Activated CD4-positive, alpha-beta T cell treated with anti-CD3 and anti-CD28 coated beads for 24 hours (primary cell): Measurements from ENCODE around the gene MYL12A.

Experiments
- DNase-seq, 2 donors: peaks; one replicate each; pipeline ENCODE4 v3.0.0-alpha.2; 2020; ENCODE audit warnings: low read depth in 2 of 2

Gene MYL12A

DNA sequence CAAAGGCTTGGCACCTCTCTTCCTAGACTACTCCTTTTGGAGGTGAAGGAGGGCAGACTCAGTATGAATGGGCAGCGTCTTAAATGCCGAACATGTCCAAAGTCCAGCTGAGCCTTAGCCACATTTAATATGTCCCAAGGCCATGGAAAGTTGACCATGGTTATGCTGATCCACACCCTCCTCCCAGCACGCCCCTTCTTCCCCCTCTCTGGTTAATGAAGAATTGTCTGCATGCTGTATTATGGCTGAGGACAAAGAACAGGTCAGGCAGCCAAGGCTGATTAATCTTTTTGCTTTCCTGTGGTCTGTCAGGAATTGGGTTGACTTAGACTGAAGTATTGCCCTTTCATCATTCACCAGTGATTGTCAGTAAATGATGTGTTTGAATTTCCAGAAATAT, 22.0 kb upstream of the MYL12A start:
- no peak for DNase-seq

DNA sequence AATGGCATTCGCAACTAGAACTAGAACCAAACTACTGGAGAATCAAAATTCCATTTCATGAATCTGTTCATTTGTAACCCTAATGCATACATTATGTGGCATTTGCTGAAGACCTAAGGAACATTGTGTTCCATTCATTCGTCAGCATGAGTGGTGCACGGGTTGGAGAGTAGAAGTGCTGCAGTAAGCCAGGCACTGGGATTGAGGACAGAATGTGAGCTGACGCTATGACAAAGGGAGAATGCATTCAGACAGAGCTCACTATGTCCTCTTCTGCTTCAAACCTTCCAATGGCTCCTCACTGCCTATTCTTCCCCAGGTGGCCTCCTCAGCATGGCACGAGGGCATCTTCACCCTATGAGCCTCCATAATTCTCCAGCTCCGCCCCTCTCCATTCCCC, 21.6 kb upstream of the MYL12A start:
- DNase-seq, result no peak

DNA sequence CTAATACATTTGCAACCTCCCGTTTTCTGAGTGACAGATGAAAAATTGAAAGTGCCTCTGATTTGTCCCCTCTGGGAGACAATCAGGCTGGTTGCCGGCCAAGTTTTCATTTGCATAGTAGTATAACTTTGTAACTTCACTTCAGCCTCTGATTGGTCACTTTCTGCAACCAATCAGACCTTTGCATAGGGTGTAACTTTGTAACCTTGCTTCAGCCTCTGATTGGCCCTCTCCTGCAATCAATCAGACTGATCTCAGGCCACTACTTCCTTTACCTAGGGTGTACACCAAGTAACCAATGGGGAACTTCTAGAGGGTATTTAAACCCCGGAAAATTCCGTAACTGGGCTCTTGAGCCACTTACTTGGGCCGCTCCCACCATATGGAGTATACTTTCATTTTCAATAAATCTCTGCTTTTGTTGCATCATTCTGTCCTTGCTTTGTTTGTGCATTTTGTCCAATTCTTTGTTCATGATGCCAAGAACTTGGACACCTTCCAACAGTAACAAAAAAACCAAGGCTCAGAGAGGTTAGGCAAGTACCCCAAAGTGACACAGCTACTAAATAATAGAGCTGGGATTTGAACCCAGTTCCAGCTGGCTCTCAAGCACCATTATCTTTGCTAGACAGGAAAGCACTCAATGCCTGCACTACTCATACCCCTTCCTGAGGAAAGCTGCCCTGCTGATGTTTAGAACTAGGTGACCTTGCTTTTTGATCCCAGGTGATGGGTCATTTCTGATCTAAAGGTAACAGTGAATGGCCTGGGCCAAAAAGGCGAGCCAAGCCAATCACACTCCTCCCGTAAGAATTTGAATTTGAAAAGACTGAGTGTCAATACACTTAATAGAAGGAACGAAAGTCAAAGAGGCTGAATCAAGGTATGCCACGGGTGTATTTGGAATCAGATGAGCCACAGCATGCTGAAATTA, 16.9 kb upstream of the MYL12A start:
- DNase-seq, result no peak

DNA sequence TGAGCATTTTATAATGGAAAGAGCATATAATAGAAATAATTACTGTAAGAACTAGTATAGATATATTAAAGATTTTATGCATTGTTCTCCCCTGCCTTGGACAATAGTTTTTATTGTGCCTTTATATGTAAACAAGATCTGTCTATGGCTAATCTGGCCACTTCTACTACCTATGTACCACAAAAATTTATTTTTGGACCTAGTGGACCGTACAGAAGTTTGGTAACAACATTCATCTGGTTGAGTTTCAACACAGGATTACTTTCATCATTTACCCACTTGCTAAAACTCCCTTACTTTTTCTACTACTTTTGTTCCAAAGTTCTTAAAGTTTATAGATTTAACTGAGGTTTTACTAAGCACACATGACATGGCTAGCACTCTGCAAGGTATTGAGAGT, 14.6 kb upstream of the MYL12A start:
- no peak for DNase-seq

DNA sequence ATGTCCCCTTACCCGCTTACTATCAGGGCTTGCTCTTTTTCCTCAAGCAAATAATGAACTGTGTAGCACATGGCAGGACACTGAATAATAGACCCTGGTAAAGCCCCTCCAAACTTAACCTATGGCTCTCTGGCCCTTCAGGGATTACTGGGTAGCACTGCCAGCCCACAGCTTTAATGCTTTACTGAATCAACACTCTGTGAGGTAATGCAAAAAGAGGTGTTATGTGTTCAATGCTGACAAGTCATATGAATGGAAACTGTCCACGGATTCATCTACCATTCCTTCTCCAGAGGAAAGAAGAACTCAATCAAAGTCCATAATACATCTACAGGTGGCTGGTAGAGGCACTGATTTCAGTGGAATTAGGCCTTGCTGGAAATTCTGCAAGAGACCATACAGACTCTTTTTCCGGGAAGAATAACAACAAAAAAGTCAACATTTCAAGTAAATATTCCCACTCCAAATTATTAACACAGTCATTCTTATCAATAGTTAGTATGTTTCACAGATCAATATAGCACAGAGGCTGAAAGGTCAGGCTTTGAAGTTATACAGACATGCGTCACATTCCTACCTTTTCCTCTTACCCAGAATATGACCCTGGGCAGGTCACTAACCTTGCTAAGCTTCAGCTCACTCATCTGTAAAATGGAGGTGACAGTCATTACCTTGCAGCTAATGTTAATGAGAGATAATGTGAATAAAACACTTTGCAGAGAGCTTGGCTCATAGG, 14.0 kb upstream of the MYL12A start:
- DNase-seq, result no peak

DNA sequence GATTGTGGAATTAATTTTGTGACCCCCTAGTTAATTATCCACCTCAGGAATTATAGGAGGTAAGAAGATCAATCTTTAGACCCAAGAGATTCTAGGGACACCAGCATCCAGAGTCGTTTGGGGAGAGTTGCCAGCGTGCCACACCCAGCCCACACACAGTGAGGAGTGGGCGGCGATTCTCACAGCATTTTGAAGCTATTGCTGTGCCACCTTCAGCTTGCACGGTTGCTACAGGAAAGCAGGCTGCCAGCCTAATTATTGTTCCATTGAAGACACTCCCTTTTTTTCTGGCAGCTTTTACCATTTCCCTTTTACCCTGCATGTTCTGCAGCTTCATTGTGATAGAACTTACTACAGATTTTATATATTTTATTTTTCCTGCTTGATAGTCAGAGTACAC, 13.1 kb upstream of the MYL12A start:
- no peak for DNase-seq

DNA sequence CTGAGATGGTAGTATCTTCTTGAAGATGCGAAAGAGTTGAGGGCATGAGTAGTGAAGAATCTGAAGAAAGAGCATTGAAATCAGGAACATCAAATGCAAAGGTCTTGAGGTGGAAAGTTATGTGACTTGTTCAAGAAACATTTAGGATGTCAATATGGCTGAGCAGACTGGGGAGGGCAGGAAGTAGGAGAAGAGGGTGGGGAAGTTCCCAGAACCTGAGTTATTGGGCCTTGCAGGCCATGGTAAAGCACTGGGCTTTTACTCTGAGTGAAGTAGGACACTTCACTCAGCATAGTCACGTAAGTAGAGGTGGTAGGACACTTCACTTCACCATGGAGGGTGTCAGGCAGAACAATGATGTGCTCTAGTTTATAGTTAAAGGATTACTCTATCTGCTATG, 11.8 kb upstream of the MYL12A start:
- DNase-seq, result no peak

DNA sequence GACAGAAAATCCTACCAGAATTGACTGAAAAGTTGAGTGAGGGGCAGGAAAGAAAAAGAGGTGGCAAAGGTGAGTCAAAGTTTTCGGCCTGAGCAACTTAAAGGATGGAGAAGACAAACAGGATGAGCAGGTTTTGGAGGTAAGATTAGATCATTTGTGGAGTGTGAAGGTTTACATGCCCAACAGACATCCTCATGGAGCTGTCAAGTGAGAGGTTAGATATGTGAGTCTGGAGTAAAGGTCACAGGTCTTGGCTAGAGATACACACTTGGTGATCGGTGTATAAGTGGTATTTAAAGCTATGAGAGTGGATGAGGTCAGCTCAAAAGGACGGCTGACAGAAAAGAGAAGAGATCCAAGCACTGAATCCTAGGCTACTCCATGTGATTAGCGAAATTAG, 11.1 kb upstream of the MYL12A start:
- DNase-seq, result no peak

DNA sequence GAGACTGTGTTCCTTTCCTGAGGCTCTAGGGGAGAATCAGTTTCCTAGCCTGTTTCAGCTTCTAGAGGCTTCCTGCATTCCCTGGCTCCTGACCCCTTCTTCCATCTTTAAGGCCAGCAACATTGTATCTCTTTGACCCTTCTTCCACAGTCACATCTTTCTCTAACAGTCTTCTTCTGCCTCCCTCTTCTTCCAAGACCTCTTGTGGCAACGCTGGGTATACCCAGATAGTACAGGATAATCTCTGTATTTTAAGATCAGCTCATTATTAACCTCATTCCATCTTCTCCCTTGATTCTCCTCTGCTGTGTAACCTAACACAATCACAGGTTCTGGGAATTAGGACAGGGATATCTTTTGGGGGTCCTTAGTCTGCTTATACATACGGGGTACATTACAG, 8.9 kb upstream of the MYL12A start:
- DNase-seq, result no peak

DNA sequence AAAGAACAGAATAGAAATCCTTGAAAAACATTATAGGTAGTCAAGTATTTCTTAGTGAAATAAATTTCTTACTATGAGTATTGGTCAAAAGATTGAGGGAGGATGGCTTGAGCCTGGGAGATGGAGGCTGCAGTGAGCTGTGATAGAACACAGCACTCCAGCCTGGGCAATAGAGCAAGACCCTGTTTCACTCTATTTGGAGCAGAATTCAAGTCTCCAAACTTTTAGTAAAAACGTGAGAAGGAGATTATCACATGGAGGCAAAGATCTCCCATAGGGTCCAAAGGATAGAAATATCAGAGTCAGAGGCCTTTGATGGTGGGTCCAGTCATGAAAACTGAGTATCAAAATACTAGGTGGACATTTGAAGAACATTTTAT, 2.4 kb upstream of the MYL12A start:
- DNase-seq, result no peak

DNA sequence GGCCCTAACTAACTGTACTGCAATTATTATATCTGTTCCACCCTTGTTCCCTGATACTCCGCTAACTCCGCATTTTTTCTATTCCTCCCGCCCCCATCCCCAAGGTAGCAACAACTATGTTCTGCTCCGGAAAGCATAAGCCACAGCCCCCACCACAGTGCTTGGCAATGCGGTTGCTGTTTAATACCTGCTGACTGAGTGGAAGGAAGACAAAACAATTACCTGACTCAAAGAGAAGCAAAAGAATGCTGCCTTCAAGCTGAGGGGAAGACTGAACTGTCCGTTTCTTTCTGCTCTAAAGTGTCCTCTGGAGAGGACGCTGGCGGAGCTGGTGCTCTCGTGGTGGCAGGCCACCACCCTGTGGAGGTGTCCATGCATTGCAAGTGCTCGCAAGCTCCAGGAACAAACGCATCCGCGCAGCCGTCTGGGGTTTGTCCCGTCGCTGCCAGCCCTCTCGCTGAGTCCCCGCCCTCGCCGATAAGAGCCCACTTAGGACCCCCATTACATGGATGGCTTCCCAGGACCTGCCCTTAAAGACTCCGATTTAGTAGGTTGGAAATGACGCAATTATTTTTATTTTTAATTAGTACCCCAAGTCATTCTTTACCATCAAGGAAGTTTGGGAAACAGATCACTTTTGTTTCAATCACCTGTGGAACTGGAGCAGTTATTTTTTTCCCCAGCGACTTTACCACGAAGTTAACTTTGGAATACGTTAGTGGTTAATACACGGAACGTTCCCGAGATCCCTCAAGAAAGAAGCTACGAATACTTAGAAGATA, 1.6 kb upstream of the MYL12A start:
- DNase-seq, result peak; percentile 71

DNA sequence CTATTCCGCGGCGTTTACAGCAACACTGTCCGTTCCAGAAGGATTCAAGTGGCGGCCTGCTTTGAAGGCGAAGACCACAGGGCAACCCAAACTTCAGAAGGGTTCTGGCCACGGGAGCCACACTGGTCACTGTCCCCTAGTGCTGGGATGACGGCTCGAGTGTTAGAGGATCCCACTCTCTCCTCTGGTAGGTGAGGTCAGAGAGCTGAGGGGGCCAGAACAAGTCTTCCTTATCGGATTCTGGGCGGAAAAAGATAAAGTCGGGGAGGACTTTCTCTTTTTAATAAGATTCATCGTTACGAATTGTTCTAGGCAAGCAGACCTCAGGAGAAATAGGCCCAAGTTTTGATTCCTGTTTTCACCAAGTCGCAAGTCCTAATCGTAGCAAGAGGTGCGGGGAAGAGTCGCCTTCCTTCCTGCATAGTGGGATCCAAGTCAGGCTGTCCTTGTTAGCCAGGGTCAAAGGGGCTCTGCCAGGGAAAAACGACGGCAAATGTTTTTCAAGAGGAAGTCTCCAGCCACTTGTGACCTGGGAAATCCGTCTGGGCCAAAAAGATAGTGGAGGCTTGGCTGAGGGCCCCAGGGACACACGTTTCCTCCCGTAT, 864 bp upstream of the MYL12A start:
- DNase-seq, result no peak

DNA sequence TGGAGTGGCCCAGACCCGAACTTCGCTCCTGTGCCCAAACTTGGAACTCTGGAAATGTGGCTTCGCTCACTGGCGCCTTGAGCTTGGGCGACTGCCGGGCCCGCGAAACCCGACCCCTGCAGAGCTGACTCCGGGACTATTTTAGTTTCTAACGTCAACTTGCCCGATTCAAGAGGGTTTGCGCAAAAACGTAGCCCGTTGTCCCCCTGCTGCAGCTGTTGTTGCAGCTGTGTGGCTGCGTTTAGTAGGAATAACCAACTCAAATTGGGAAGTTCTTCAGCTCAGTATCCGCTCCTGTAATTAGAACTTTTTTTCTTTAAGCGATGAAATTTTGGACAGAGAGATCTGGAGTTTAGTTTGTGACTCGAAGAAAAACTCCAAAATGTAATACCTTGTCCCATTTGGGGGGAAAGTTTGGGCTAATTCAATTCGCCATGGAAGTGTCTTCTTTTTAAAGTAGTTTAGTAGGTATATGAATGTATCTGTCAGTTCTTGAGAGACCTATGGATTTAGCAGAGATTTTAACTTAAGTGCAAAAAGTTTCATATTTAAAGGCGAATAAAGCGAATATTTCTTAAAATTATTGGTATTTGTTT, 559 bp downstream of the MYL12A start:
- DNase-seq, result no peak

DNA sequence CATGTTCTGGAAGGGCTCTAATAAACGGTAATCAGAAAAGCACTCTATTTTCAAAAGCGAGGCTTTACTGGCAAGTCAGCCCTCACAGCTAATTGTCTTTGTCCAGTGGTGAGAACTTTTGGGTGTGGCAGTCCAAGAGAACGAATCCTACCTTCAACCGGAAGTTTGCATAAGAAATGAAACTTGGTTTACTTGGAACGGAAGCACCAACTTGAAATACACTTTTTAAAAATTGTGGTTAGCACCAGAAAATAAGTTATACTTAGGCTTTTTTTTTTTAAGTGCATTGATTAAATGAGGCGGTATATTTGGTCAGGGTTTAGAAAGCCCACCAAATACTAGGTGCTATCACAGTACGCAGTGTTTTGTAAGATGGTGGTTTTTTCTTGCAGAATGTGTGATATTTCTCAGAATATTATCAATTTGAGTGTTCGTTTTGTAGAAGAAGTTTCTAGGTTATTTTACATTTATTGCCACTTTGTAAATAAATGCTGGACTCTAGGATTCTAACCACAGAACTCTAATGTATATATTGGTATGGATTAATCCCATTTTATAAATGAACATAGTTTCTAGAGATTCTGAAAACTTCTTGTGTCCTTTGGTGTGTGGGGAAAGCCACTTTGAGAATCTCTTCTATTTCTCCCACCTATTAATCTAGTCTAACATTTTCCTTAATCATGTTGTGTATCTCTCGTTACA, 1.2 kb downstream of the MYL12A start:
- no peak for DNase-seq

DNA sequence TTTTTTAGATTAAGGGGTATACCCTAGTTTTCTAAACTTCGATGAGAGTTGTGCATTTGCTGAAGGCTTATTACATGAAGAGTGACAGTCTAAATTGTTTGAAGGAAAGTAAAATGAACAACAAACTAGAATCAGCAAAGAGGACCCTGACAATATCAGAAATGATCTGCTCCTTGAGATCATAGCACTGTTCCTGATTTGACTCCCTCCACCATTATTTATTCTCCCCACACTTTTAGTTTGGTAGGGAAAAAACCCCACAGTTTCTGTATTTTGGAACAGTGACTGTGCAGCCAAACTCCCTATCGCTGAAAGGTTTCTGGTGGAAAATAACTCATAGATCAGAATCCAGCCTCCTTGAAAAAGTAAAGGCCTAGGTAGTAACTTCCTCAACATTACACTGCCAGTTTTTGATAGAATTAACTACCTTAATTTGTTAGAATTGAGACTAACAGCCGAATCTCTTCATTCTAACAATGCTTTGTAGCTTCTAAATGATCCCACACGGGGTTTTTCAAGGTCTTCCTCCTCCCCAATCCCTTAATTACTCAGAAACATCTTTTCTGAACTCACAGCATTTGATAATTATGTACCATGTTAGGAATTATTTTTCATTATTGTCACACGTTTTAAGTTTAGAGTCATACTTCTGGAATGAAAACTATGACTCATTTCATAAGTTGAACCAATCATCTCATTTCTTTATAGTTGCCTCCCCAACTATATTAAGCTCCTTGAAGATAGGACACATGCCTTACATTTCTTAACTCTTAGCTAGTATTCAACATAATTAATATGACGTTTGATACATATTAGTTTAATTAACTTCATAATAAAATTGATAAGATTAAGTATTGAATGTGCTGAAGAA, 2.9 kb downstream of the MYL12A start:
- no peak for DNase-seq

DNA sequence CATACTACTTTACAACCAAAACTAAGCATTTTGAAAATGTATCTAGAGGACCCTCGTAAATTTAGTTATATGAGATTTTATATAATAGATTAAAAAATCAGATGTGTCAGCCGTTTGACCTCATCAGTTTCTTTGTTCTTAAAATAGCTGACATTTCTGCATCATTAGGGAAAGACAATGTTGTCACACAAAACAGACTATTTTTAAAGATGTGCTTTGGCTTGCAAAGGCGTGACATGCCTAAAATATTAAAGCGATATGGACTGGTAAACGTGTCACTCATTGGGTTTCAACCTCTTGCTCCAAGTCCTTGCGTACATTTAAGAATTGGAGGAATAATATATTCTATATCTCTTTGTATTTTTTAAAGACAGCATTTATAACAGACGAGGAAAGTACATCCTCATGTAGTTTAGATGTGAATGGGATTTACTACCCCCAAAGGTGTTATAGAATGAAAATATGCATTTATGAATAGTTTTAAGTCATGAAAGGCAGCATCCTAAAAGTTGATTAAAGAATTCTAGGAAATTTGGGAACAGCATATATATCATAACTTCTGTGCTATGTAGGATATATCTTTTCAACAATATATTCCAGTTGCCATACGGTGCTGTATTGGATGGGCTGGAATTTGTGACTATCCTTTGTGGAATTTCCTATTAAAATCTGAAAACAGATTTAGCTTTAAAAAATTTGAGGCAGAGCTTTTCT, 3.8 kb downstream of the MYL12A start:
- no peak for DNase-seq

DNA sequence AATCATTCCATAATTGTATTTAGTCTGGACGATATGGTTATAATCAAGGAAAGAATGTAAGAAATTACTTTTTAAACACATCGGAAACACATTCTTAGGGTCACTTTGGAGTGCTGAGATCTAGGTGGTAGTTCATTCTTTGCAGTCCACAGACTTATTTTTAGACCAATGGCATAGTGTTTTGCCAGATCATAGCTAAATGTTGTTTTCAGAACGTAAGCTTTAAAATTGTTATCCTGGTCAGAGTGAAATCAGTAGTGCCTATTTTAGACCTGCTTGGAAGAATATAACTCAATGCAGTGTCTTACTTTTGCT, 4.3 kb downstream of the MYL12A start:
- DNase-seq, result no peak

DNA sequence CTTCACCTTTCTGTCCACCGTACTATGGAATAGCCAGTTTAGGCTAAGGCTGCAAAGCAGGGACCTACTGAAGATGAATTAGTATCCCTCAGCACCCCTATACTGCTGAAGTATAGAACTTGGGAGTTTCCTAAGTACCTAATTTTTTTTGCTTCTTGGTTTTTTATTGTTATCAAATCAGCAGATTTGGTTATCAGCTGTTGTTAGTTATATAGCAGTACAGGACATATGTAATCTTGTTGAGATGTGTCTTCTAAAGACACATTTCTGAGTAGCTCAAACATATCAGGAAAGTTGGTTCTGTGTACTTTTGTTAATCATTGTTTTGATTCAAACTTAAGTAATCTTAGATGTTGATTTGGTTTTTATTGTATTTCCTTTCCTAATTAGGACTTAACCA, 5.2 kb downstream of the MYL12A start:
- DNase-seq, result no peak

DNA sequence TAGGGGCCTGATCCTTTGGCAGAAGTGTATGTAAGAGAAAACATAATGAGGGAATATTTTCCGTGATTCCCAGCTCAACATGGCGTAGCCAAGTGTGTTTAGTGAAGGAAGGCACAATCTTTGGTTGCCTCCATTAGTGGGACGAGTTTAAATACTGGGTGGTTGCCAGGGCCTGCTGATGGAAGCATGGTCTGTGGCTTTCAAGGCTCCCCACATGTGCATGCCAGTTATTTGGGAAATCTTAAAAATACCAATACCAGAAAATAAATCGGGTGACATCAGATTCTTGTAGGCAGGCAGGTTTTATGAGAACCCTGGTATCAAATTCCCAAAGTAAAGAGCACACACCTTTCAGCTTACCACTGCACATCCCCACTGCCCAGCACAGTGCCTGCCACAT, 7.1 kb downstream of the MYL12A start:
- DNase-seq, result no peak
